Neural cell (in vitro differentiated cells): ENCODE data around the gene RHEX. TPM values are rescaled to one million over a fixed set of nuclear protein-coding genes. Genes with fewer than 3 reads are reported as not detected.

Source experiments
- H2AFZ ChIP-seq: fragments of 200-600, 300-800 bp; sonication (generic), shearing (Covaris generic); 2 replicates; pipeline ENCODE4 v1.6.0; 2014; ENCODE audit warnings: low read depth, mild to moderate bottlenecking, antibody characterized with exemption, low read length, moderate library complexity
- H3F3A ChIP-seq: fragments of 200-600 bp; shearing (Covaris generic); 2 replicates; pipeline ENCODE4 v1.6.1; 2016; ENCODE audit warnings: mild to moderate bottlenecking, moderate library complexity, mixed read lengths, antibody characterized with exemption, low read length; ENCODE audit not compliant: insufficient read depth, poor library complexity, severe bottlenecking
- H3K27ac ChIP-seq: fragments of 200-600, 300-800 bp; sonication (generic), shearing (Covaris generic); 2 replicates; pipeline ENCODE4 v1.5.1; 2014; ENCODE audit warnings: mild to moderate bottlenecking, low read length, moderate library complexity
- H3K27me3 ChIP-seq: fragments of 300-800, 200-600 bp; sonication (generic), shearing (Covaris generic); 2 replicates; pipeline ENCODE4 v1.6.0; 2014; ENCODE audit warnings: mild to moderate bottlenecking, low read depth, low read length, moderate library complexity; ENCODE audit not compliant: insufficient read depth
- H3K36me3 ChIP-seq: fragments of 300-800, 200-600 bp; sonication (generic), shearing (Covaris generic); 2 replicates; pipeline ENCODE4 v1.5.1; 2014; ENCODE audit warnings: mild to moderate bottlenecking, antibody characterized with exemption, low read length, moderate library complexity; ENCODE audit not compliant: insufficient read depth
- H3K4me2 ChIP-seq: fragments of 300-800, 200-600 bp; sonication (generic), shearing (Covaris generic); 2 replicates; pipeline ENCODE4 v1.6.0; 2014; ENCODE audit warnings: mild to moderate bottlenecking, low read length
- H3K4me3 ChIP-seq: fragments of 300-800, 200-600 bp; sonication (generic), shearing (Covaris generic); 2 replicates; pipeline ENCODE4 v1.5.1; 2014; ENCODE audit warnings: mild to moderate bottlenecking, low read length, moderate library complexity
- H3K79me2 ChIP-seq: fragments of 200-600 bp; shearing (Covaris generic); replicated peaks from 2 replicates; pipeline ENCODE4 v1.6.0; 2014; ENCODE audit warnings: mild to moderate bottlenecking, low read length, moderate library complexity; ENCODE audit not compliant: insufficient read depth
- H3K9ac ChIP-seq: fragments of 300-800, 200-600 bp; sonication (generic), shearing (Covaris generic); 2 replicates; pipeline ENCODE4 v1.6.1; 2016; ENCODE audit warnings: mild to moderate bottlenecking, low read length, mixed read lengths
- H3K9me2 ChIP-seq: fragments of 200-600 bp; shearing (Covaris generic); 2 replicates; pipeline ENCODE4 v1.6.1; 2016; ENCODE audit warnings: mild to moderate bottlenecking, low read length, mixed read lengths; ENCODE audit not compliant: insufficient read depth
- H3K9me3 ChIP-seq: fragments of 200-600, 300-800 bp; sonication (generic), shearing (Covaris generic); 2 replicates; pipeline ENCODE4 v1.6.1; 2016; ENCODE audit warnings: mild to moderate bottlenecking, mixed run types, low read length, moderate library complexity, mixed read lengths
- H4K20me1 ChIP-seq: fragments of 200-600 bp; shearing (Covaris generic); 2 replicates; pipeline ENCODE4 v1.6.1; 2016; ENCODE audit warnings: mild to moderate bottlenecking, mixed run types; ENCODE audit not compliant: insufficient read depth
- EP300 ChIP-seq: fragments of 450-650 bp; conservative IDR thresholded peaks from 2 replicates; pipeline ENCODE4 v1.6.1; 2014; ENCODE audit warnings: antibody characterized with exemption, mild to moderate bottlenecking, moderate library complexity; ENCODE audit not compliant: poor library complexity, severe bottlenecking
- EZH2 ChIP-seq: fragments of 200-600, 300-800 bp; shearing (Covaris generic), sonication (generic); IDR thresholded peaks from 2 replicates; pipeline ENCODE4 v1.6.1; 2014; ENCODE audit warnings: antibody characterized with exemption, low read length, borderline replicate concordance, mild to moderate bottlenecking; ENCODE audit not compliant: insufficient read depth, poor library complexity, severe bottlenecking
- MXI1 ChIP-seq: fragments of 450-650 bp; conservative IDR thresholded peaks from 2 replicates; pipeline ENCODE4 v1.6.1; 2014; ENCODE audit warnings: antibody characterized with exemption, mild to moderate bottlenecking; ENCODE audit not compliant: poor library complexity, severe bottlenecking
- POLR2AphosphoS5 ChIP-seq: IDR thresholded peaks from 2 replicates; pipeline ENCODE4 v1.6.1; 2012
- RAD21 ChIP-seq: fragments of 450-650 bp; conservative IDR thresholded peaks from 2 replicates; pipeline ENCODE4 v1.6.1; 2014; ENCODE audit warnings: antibody characterized with exemption, mild to moderate bottlenecking, moderate library complexity
- REST ChIP-seq: IDR thresholded peaks from 2 replicates; pipeline ENCODE4 v1.6.1; 2012; ENCODE audit warnings: borderline replicate concordance
- SMC3 ChIP-seq: fragments of 450-650 bp; conservative IDR thresholded peaks from 2 replicates; pipeline ENCODE4 v1.6.1; 2014; ENCODE audit warnings: antibody characterized with exemption, mild to moderate bottlenecking, moderate library complexity; ENCODE audit not compliant: poor library complexity
- TAF1 ChIP-seq: IDR thresholded peaks from 2 replicates; pipeline ENCODE4 v1.6.1; 2012; ENCODE audit warnings: low read depth
- polyA plus RNA-seq: library from polyadenylated mRNA; depleted of rRNA; stranded (reverse); fragments of >200 nt; gene quantifications from 2 replicates; pipeline ENCODE4 v1.2.3, GENCODE V29; 2014
- TF ChIP-seq, protein P1 (sequence below): fragments of 450-650 bp; IDR thresholded peaks from 2 replicates; pipeline ENCODE4 v1.5.1; 2014; ENCODE audit warnings: antibody characterized with exemption, mild to moderate bottlenecking, moderate library complexity; ENCODE audit not compliant: poor library complexity, severe bottlenecking

The RHEX gene
- polyA plus RNA-seq, 1 donor from 2014 or later, result not detected

GRCh38 chr1:206023695-206024094 is 29.3 kb upstream of the RHEX start, which contains the start of gene CTSE:
Gene CTSE, minus strand, starts transcription at chr1:206023895. Its CDS starts 104 bp downstream, at chr1:206023791.
- Histone ChIP-seq H3K4me3 (no peak within 1 kb of the TSS), H3K79me2 (no peaks in the 10 kb centered on the region), H3F3A (no peaks in the 10 kb centered on the region), H3K9me2 (no peaks in the 10 kb centered on the region), H3K9ac (no peak within 1 kb of the TSS), H4K20me1 (no peaks in the 10 kb centered on the region), H3K4me2 (no peak within 1 kb of the TSS), H3K9me3 (no peaks in the 10 kb centered on the region), H3K36me3 (no peaks in the 10 kb centered on the region), H3K27me3 (no peaks in the 10 kb centered on the region), H2AFZ (no peak within 1 kb of the TSS), H3K27ac (no peak within 1 kb of the TSS)
- TF ChIP-seq MXI1, result no peak
- TF ChIP-seq POLR2AphosphoS5, result no peak
- TF ChIP-seq, protein P1, sequence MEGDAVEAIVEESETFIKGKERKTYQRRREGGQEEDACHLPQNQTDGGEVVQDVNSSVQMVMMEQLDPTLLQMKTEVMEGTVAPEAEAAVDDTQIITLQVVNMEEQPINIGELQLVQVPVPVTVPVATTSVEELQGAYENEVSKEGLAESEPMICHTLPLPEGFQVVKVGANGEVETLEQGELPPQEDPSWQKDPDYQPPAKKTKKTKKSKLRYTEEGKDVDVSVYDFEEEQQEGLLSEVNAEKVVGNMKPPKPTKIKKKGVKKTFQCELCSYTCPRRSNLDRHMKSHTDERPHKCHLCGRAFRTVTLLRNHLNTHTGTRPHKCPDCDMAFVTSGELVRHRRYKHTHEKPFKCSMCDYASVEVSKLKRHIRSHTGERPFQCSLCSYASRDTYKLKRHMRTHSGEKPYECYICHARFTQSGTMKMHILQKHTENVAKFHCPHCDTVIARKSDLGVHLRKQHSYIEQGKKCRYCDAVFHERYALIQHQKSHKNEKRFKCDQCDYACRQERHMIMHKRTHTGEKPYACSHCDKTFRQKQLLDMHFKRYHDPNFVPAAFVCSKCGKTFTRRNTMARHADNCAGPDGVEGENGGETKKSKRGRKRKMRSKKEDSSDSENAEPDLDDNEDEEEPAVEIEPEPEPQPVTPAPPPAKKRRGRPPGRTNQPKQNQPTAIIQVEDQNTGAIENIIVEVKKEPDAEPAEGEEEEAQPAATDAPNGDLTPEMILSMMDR, result no peak
- no peak for TF ChIP-seq RAD21
- no peak for TF ChIP-seq TAF1
- TF ChIP-seq SMC3, result no peak
- no peak for TF ChIP-seq EP300
- TF ChIP-seq REST, result no peak
- no peak for TF ChIP-seq EZH2

DNA sequence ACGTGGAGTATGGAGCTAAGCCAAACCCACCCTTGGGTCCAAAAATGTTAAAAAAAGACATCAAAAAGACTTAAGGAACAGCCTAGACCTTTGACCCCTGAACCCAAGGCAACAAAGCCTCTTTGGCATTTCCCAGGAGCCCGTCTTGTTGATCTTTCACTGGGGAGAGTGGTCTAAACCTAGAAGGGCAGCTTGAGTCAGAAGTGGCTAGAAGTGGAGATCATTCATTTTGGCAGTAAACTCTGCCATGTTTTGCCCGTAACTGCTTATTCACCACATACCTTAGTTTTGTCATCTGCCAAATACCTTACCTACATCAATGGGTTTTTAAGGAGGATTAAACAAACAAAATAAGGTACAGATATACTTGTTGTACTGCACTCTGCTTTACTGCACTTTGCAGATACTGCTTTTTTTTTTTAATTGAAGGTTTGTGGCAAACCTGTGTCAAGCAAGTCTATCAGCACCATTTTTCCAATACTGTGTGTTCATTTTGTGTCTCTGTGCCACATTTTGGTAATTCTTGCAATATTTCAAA is 27.6 kb upstream of the RHEX start:
- Histone ChIP-seq H3K9ac (no peak overlapping the region), H3K79me2 (no peaks in the 10 kb centered on the region)
- TF ChIP-seq TAF1, result no peak
- no peak for TF ChIP-seq EP300
- TF ChIP-seq EZH2, result no peak
- TF ChIP-seq RAD21, result no peak
- TF ChIP-seq, protein P1, result no peak
- TF ChIP-seq MXI1, result no peak
- TF ChIP-seq POLR2AphosphoS5, result no peak
- no peak for TF ChIP-seq REST

More for the DNA sequence above, 27.6 kb upstream of the RHEX start:
- Histone ChIP-seq H4K20me1 (no peaks in the 10 kb centered on the region), H2AFZ (no peak overlapping the region), H3K27ac (no peak overlapping the region), H3K9me3 (no peaks in the 10 kb centered on the region), H3K27me3 (no peaks in the 10 kb centered on the region), H3K9me2 (no peaks in the 10 kb centered on the region), H3K36me3 (no peaks in the 10 kb centered on the region), H3K4me3 (no peak overlapping the region), H3F3A (no peaks in the 10 kb centered on the region), H3K4me2 (no peak overlapping the region)
